Measurements from ENCODE around the gene ACIN1. TPM values are rescaled to one million over a fixed set of nuclear protein-coding genes. Genes with fewer than 3 reads are reported as not detected.

Gene ACIN1
- polyA plus RNA-seq, 1 donor (not counting 4 experiments of a cell fraction or from before 2014, with no cell fraction given), result 104 TPM

- H2AFZ ChIP-seq (ENCODE audit: control insufficient read depth, low read length), result no peak overlapping the region
- DNase-seq (ENCODE audit: low read depth, low spot score), result no peak
- no peaks in the 10 kb centered on the region for H3K9me3 ChIP-seq (ENCODE audit: control insufficient read depth, low read depth, low read length)
- H3K9ac ChIP-seq (ENCODE audit: control insufficient read depth, extremely low read depth, insufficient read depth, low read length), result no peak overlapping the region
- no peaks in the 10 kb centered on the region for H3K9me1 ChIP-seq (ENCODE audit: control insufficient read depth, extremely low read depth, insufficient read depth, low read length)
- H3K27ac ChIP-seq (ENCODE audit: control insufficient read depth, insufficient read depth, low read length), result no peak overlapping the region
- peaks cover 7% of the 10 kb centered on the region for H3K4me1 ChIP-seq (ENCODE audit: control insufficient read depth, extremely low read depth, insufficient read depth, low read length)
- no peaks in the 10 kb centered on the region for H4K20me1 ChIP-seq (ENCODE audit: control insufficient read depth, extremely low read depth, insufficient read depth, low read length)
- H3K36me3 ChIP-seq (ENCODE audit: control insufficient read depth in 2 of 2, extremely low read depth in 1 of 2, insufficient read depth in 2 of 2, low read length in 2 of 2), result peaks cover 14 to 17% of the 10 kb centered on the region in 2 experiments
- peaks cover 29% of the 10 kb centered on the region for H3K79me2 ChIP-seq (ENCODE audit: control insufficient read depth, insufficient read depth, low read length)
- dilution Hi-C loops (cut with MboI; ENCODE audit: extremely low pct_ligation_motif_present, low sequenced_read_pairs), result no loop called here
- FAIRE-seq, result no peak
- no peak for TF ChIP-seq CTCF (optimal IDR thresholded peaks at IDR 0.05 in 1 of 3, IDR thresholded peaks at IDR 0.05 in 1 of 3, conservative IDR thresholded peaks at IDR 0.05 in 1 of 3; ENCODE audit: extremely low read depth in 1 of 3, insufficient read depth in 2 of 3, low read length in 3 of 3)
- TF ChIP-seq EZH2 (IDR thresholded peaks at IDR 0.05; ENCODE audit: low read length), result no peak
- no peaks in the 10 kb centered on the region for H3K27me3 ChIP-seq (ENCODE audit: control insufficient read depth, extremely low read depth, insufficient read depth, low read length)
- H3K4me3 ChIP-seq (ENCODE audit: control insufficient read depth in 2 of 3, extremely low read depth in 1 of 3, insufficient read depth in 2 of 3, low read depth in 1 of 3, low read length in 3 of 3), result no peak overlapping the region
- no peak overlapping the region for H3K4me2 ChIP-seq (ENCODE audit: control insufficient read depth, extremely low read depth, insufficient read depth, low read depth, low read length)
These were observed 66.1 kb downstream of the ACIN1 start for GRCh38 chr14:23028799-23029198.

GRCh38 chr14:23025151-23025814 is 69.7 kb downstream of the ACIN1 start:
- Histone ChIP-seq H4K20me1 (ENCODE audit: control insufficient read depth, extremely low read depth, insufficient read depth, low read length) (no peaks in the 10 kb centered on the region), H3K79me2 (ENCODE audit: control insufficient read depth, insufficient read depth, low read length) (peaks cover 10% of the 10 kb centered on the region), H3K4me3 (ENCODE audit: control insufficient read depth in 2 of 3, extremely low read depth in 1 of 3, insufficient read depth in 2 of 3, low read depth in 1 of 3, low read length in 3 of 3) (no peak overlapping the region), H3K9me3 (ENCODE audit: control insufficient read depth, low read depth, low read length) (no peaks in the 10 kb centered on the region), H3K36me3 (ENCODE audit: control insufficient read depth in 2 of 2, extremely low read depth in 1 of 2, insufficient read depth in 2 of 2, low read length in 2 of 2) (peaks cover 8 to 12% of the 10 kb centered on the region in 2 experiments), H2AFZ (ENCODE audit: control insufficient read depth, low read length) (no peak overlapping the region), H3K9ac (ENCODE audit: control insufficient read depth, extremely low read depth, insufficient read depth, low read length) (no peak overlapping the region), H3K27me3 (ENCODE audit: control insufficient read depth, extremely low read depth, insufficient read depth, low read length) (no peaks in the 10 kb centered on the region), H3K9me1 (ENCODE audit: control insufficient read depth, extremely low read depth, insufficient read depth, low read length) (no peaks in the 10 kb centered on the region), H3K4me2 (ENCODE audit: control insufficient read depth, extremely low read depth, insufficient read depth, low read depth, low read length) (no peak overlapping the region), H3K27ac (ENCODE audit: control insufficient read depth, insufficient read depth, low read length) (no peak overlapping the region), H3K4me1 (ENCODE audit: control insufficient read depth, extremely low read depth, insufficient read depth, low read length) (no peaks in the 10 kb centered on the region)
- dilution Hi-C loops (cut with MboI; ENCODE audit: extremely low pct_ligation_motif_present, low sequenced_read_pairs), result no loop called here
- DNase-seq (ENCODE audit: low read depth, low spot score) (no peak), FAIRE-seq (no peak)
- TF ChIP-seq EZH2 (IDR thresholded peaks at IDR 0.05; ENCODE audit: low read length) (no peak), CTCF (optimal IDR thresholded peaks at IDR 0.05 in 1 of 3, IDR thresholded peaks at IDR 0.05 in 1 of 3, conservative IDR thresholded peaks at IDR 0.05 in 1 of 3; ENCODE audit: extremely low read depth in 1 of 3, insufficient read depth in 2 of 3, low read length in 3 of 3) (no peak)

All from keratinocyte (primary cell).